Loucy (cell line): Measurements from ENCODE around the gene GAS2.
A peak's percentile ranks its signal among the peaks of the same experiment; 100 is the strongest.

Source experiments
- H2AFZ ChIP-seq: fragments of 200-600 bp; sonication (generic); 2 replicates; pipeline ENCODE4 v1.6.0; 2016; ENCODE audit warnings: antibody characterized with exemption, mild to moderate bottlenecking, low read length, moderate library complexity
- H3F3A ChIP-seq: fragments of 200-600 bp; 2 replicates; pipeline ENCODE4 v1.6.0; 2016; ENCODE audit warnings: antibody characterized with exemption, low read depth, mild to moderate bottlenecking
- H3K27me3 ChIP-seq: fragments of 200-600 bp; sonication (generic); 2 replicates; pipeline ENCODE4 v1.6.1; 2014; ENCODE audit warnings: low read length, mild to moderate bottlenecking; ENCODE audit not compliant: insufficient read depth, poor library complexity, severe bottlenecking
- H3K36me3 ChIP-seq: fragments of 200-600 bp; sonication (generic); 2 replicates; pipeline ENCODE4 v1.6.1; 2016; ENCODE audit warnings: low read length; ENCODE audit not compliant: insufficient read depth
- H3K4me1 ChIP-seq: fragments of 200-600 bp; sonication (generic); 2 replicates; pipeline ENCODE4 v1.5.1; 2014; ENCODE audit warnings: low read length, mild to moderate bottlenecking; ENCODE audit not compliant: insufficient read depth, poor library complexity, severe bottlenecking
- H3K4me2 ChIP-seq: fragments of 200-600 bp; sonication (generic); 2 replicates; pipeline ENCODE4 v1.6.0; 2014; ENCODE audit warnings: antibody characterized with exemption, low read length, low read depth, mild to moderate bottlenecking; ENCODE audit not compliant: poor library complexity, severe bottlenecking
- H3K4me3 ChIP-seq: fragments of 200-600 bp; sonication (generic); 2 replicates; pipeline ENCODE4 v1.5.1; 2014; ENCODE audit warnings: low read length, mild to moderate bottlenecking, mixed read lengths; ENCODE audit not compliant: poor library complexity, severe bottlenecking
- H3K79me2 ChIP-seq: fragments of 200-600 bp; sonication (generic); 2 replicates; pipeline ENCODE4 v1.6.1; 2014; ENCODE audit warnings: low read length; ENCODE audit not compliant: insufficient read depth
- H3K9ac ChIP-seq: fragments of 200-600 bp; sonication (generic); 2 replicates; pipeline ENCODE4 v1.6.0; 2014; ENCODE audit warnings: mild to moderate bottlenecking, low read depth, low read length, moderate library complexity; ENCODE audit not compliant: poor library complexity, severe bottlenecking
- H3K9me2 ChIP-seq: fragments of 200-600 bp; sonication (generic); replicated peaks from 2 replicates; pipeline ENCODE4 v1.6.1; 2016; ENCODE audit warnings: low read depth, low read length, mixed read lengths
- H3K9me3 ChIP-seq: fragments of 200-600 bp; sonication (generic); 2 replicates; pipeline ENCODE4 v1.6.1; 2014; ENCODE audit warnings: mild to moderate bottlenecking, antibody characterized with exemption, low read length, low read depth; ENCODE audit not compliant: insufficient read depth
- H4K20me1 ChIP-seq: fragments of 200-600 bp; sonication (generic); 2 replicates; pipeline ENCODE4 v1.6.0; 2014; ENCODE audit warnings: antibody characterized with exemption, low read length, mild to moderate bottlenecking; ENCODE audit not compliant: insufficient read depth, poor library complexity, severe bottlenecking
- CTCF ChIP-seq: fragments of 200-600 bp; sonication (generic); conservative IDR thresholded peaks from 2 replicates; pipeline ENCODE4 v1.5.1; 2014; ENCODE audit warnings: mild to moderate bottlenecking, antibody characterized with exemption, low read length
- EZH2phosphoT487 ChIP-seq: fragments of 200-600 bp; IDR thresholded peaks from 2 replicates; pipeline ENCODE4 v1.6.1; 2018; ENCODE audit warnings: antibody characterized with exemption, mild to moderate bottlenecking, moderate library complexity, borderline replicate concordance

The GAS2 gene

GRCh38 chr11:22802861-22803260, 136.4 kb downstream of the GAS2 start:
- peaks cover 1% of the 10 kb centered on the region for H3K4me1 ChIP-seq
- H4K20me1 ChIP-seq: no peaks in the 10 kb centered on the region
- H3K4me2 ChIP-seq: no peak overlapping the region
- H3K4me3 ChIP-seq: no peak overlapping the region
- no peaks in the 10 kb centered on the region for H3K79me2 ChIP-seq
- no peak overlapping the region for H2AFZ ChIP-seq
- H3K9ac ChIP-seq: no peak overlapping the region
- TF ChIP-seq CTCF (no peak), EZH2phosphoT487 (no peak)
- H3K9me3 ChIP-seq: no peaks in the 10 kb centered on the region
- no peaks in the 10 kb centered on the region for H3K27me3 ChIP-seq
- H3F3A ChIP-seq: no peaks in the 10 kb centered on the region
- no peaks in the 10 kb centered on the region for H3K36me3 ChIP-seq
- H3K9me2 ChIP-seq: no peaks in the 10 kb centered on the region

- H3K4me2 ChIP-seq: no peak overlapping the region
- no peaks in the 10 kb centered on the region for H3K79me2 ChIP-seq
- H4K20me1 ChIP-seq: no peaks in the 10 kb centered on the region
- H3K36me3 ChIP-seq: no peaks in the 10 kb centered on the region
- H3K27me3 ChIP-seq: no peaks in the 10 kb centered on the region
- no peaks in the 10 kb centered on the region for H3K9me2 ChIP-seq
- TF ChIP-seq CTCF (no peak), EZH2phosphoT487 (no peak)
- no peak overlapping the region for H3K9ac ChIP-seq
- H3K4me1 ChIP-seq: peaks cover 12% of the 10 kb centered on the region
- H3K9me3 ChIP-seq: no peaks in the 10 kb centered on the region; the same call in 1 of the 2 replicates
- H3K4me3 ChIP-seq: no peak overlapping the region
- no peaks in the 10 kb centered on the region for H3F3A ChIP-seq
- H2AFZ ChIP-seq: no peak overlapping the region
These were observed 141.0 kb downstream of the GAS2 start for GRCh38 chr11:22807391-22807790.

GRCh38 chr11:22807855-22808570, 141.6 kb downstream of the GAS2 start:
- no peak overlapping the region for H3K4me3 ChIP-seq
- H3K79me2 ChIP-seq: no peaks in the 10 kb centered on the region
- no peaks in the 10 kb centered on the region for H4K20me1 ChIP-seq
- H3K9me3 ChIP-seq: no peaks in the 10 kb centered on the region; the same call in 1 of the 2 replicates
- H3K4me2 ChIP-seq: peak overlapping the region; percentile 41
- TF ChIP-seq EZH2phosphoT487 (no peak), CTCF (no peak)
- H3F3A ChIP-seq: no peaks in the 10 kb centered on the region
- no peaks in the 10 kb centered on the region for H3K27me3 ChIP-seq
- no peak overlapping the region for H3K9ac ChIP-seq
- H3K36me3 ChIP-seq: no peaks in the 10 kb centered on the region
- peaks cover 12% of the 10 kb centered on the region for H3K4me1 ChIP-seq
- no peak overlapping the region for H2AFZ ChIP-seq
- H3K9me2 ChIP-seq: no peaks in the 10 kb centered on the region
